ENCODE measurements around the gene COX19. TPM values are rescaled to one million over a fixed set of nuclear protein-coding genes. Genes with fewer than 3 reads are reported as not detected.

COX19 gene
- total and polyA plus RNA-seq, 2 experiments from 2014 or later = 11.7 to 12.6 TPM

DNA sequence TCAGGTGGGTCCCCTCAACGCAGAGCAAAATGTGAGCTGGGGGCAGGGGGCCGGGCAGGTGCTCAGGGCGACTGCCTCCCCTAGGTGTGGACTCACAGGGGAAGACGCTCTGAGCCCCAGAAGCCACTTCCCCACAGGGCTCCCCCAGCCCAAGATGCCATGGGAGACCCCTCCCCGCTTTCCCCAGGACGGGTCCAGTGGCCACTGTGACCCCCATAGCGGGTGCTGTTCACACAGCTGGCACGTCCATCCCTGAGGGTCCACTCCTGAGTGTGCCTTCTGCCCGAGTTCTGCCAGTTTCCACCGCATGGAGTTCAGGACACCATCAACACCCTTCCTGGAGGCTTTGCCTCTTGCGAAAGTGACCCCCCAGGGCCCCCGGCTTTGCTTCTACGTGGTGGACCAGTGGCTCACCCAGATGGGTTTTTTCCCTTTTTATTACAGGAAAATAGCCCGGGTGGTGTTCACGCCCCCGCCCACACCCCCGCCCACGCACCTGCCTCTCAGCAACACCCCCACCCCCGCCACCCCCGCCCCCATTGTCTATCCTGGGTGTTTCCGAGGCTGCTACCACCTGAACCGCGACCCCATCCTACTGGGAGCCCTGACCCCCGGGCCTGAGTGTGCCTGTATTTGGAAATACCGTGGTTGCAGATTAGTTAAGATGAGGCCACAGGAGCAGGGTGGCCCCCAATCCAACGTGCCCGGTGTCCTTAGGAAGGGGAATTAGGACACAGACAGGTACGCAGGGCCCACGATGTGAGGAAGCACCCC, 52.8 kb downstream of the COX19 start:
- Histone ChIP-seq H3K4me1 (ENCODE audit: insufficient read depth) (no peaks in the 10 kb centered on the region), H3K9me2 (ENCODE audit: insufficient read depth) (no peaks in the 10 kb centered on the region), H3K79me2 (replicated peaks; ENCODE audit: insufficient read depth) (no peaks in the 10 kb centered on the region), H3K27me3 (ENCODE audit: insufficient read depth) (no peaks in the 10 kb centered on the region), H3F3A (replicated peaks; ENCODE audit: low read depth) (no peaks in the 10 kb centered on the region), H4K20me1 (replicated peaks; ENCODE audit: insufficient read depth) (no peaks in the 10 kb centered on the region), H3K4me2 (no peak overlapping the region), H3K4me3 (no peak overlapping the region), H3K36me3 (ENCODE audit: insufficient read depth) (no peaks in the 10 kb centered on the region), H2AFZ (no peak overlapping the region), H3K27ac (ENCODE audit: low read depth) (no peak overlapping the region)
- Mint-ChIP-seq H3K27ac (no peak overlapping the region), H3K36me3 (ENCODE audit: low read depth) (no peaks in the 10 kb centered on the region), H3K9me3 (no peaks in the 10 kb centered on the region), H3K27me3 (ENCODE audit: insufficient read depth, low read depth, poor library complexity) (peaks cover 3% of the 10 kb centered on the region), H3K4me1 (no peaks in the 10 kb centered on the region; the same call in 1 of the 3 replicates), H3K4me3 (no peak overlapping the region)
- ATAC-seq = no peak
- DNase-seq (ENCODE audit: low spot score) = no peak
- TF ChIP-seq CTCF (conservative IDR thresholded peaks at IDR 0.05; ENCODE audit: low read depth in 2 of 2) (no peak), ZNF462 (CRISPR knock-in tag; IDR thresholded peaks at IDR 0.05) (no peak), EZH2 (IDR thresholded peaks at IDR 0.05; ENCODE audit: low read depth, unreplicated experiment) (no peak), NANOG (IDR thresholded peaks at IDR 0.05; ENCODE audit: borderline replicate concordance) (no peak), ZNF331 (CRISPR knock-in tag; IDR thresholded peaks at IDR 0.05; ENCODE audit: low read depth) (no peak), CREB1 (CRISPR knock-in tag; IDR thresholded peaks at IDR 0.05; ENCODE audit: low read depth) (no peak), ETS1 (IDR thresholded peaks at IDR 0.05) (no peak), POLR2AphosphoS5 (IDR thresholded peaks at IDR 0.05; ENCODE audit: low read depth) (no peak), JUNB (IDR thresholded peaks at IDR 0.05; ENCODE audit: unreplicated experiment) (no peak), EZH2phosphoT487 (IDR thresholded peaks at IDR 0.05; ENCODE audit: unreplicated experiment) (no peak)
- TF ChIP-seq, protein P1, sequence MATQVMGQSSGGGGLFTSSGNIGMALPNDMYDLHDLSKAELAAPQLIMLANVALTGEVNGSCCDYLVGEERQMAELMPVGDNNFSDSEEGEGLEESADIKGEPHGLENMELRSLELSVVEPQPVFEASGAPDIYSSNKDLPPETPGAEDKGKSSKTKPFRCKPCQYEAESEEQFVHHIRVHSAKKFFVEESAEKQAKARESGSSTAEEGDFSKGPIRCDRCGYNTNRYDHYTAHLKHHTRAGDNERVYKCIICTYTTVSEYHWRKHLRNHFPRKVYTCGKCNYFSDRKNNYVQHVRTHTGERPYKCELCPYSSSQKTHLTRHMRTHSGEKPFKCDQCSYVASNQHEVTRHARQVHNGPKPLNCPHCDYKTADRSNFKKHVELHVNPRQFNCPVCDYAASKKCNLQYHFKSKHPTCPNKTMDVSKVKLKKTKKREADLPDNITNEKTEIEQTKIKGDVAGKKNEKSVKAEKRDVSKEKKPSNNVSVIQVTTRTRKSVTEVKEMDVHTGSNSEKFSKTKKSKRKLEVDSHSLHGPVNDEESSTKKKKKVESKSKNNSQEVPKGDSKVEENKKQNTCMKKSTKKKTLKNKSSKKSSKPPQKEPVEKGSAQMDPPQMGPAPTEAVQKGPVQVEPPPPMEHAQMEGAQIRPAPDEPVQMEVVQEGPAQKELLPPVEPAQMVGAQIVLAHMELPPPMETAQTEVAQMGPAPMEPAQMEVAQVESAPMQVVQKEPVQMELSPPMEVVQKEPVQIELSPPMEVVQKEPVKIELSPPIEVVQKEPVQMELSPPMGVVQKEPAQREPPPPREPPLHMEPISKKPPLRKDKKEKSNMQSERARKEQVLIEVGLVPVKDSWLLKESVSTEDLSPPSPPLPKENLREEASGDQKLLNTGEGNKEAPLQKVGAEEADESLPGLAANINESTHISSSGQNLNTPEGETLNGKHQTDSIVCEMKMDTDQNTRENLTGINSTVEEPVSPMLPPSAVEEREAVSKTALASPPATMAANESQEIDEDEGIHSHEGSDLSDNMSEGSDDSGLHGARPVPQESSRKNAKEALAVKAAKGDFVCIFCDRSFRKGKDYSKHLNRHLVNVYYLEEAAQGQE (IDR thresholded peaks at IDR 0.05; ENCODE audit: unreplicated experiment) = no peak
